Thyroid gland (tissue), 4 donors: Measurements from ENCODE around the gene LRRC8D. TPM values are rescaled to one million over a fixed set of nuclear protein-coding genes. Genes with fewer than 3 reads are reported as not detected.
"Not testable (repeated sequence)": the region's sequence is repeated elsewhere in the genome, so short reads cannot be mapped to it uniquely, and the experiment has no call there.

Experiments
- DNase-seq, 2 donors: peaks; one replicate each; pipeline ENCODE4 v3.0.0-alpha.2; 2019
- H3K27ac ChIP-seq, 3 donors: fragments of 200-600 bp; sonication (generic); 1 replicate in 2 of 3; 2 replicates in 1 of 3; pipeline ENCODE4 v1.5.1; 2016 to 2019; ENCODE audit warnings: mild to moderate bottlenecking in 1 of 3, moderate library complexity in 1 of 3
- H3K27me3 ChIP-seq: fragments of 200-600 bp; sonication (generic); one replicate; pipeline ENCODE4 v1.5.1; 2019
- H3K36me3 ChIP-seq, 2 donors: fragments of 200-600 bp; sonication (generic); one replicate each; pipeline ENCODE4 v1.5.1; 2016 to 2019
- H3K4me1 ChIP-seq, 2 donors: fragments of 200-600 bp; sonication (generic); one replicate each; pipeline ENCODE4 v1.5.1; 2017 to 2019
- H3K4me3 ChIP-seq, 3 donors: fragments of 200-600 bp; sonication (generic); replicated peaks in 1 of 3; 1 replicate in 2 of 3; 2 replicates in 1 of 3; pipeline ENCODE4 v1.5.1; 2016; ENCODE audit warnings: mild to moderate bottlenecking in 1 of 3
- H3K9me3 ChIP-seq: fragments of 200-600 bp; sonication (generic); one replicate; pipeline ENCODE4 v1.5.1; 2017
- CTCF ChIP-seq, 6 experiments: fragments of 200-600 bp in 3 of 6; fragments of 450-650 bp in 3 of 6; sonication (generic) in 3 of 6; IDR thresholded peaks; one replicate each; pipeline ENCODE4 v1.5.1; 2016 to 2019; ENCODE audit warnings: antibody characterized with exemption in 6 of 6, mild to moderate bottlenecking in 2 of 6, inconsistent platforms in 1 of 6, moderate library complexity in 1 of 6
- POLR2A ChIP-seq, 2 donors: fragments of 450-650 bp; IDR thresholded peaks; one replicate each; pipeline ENCODE4 v1.6.1; 2017; ENCODE audit warnings: antibody characterized with exemption in 2 of 2, mild to moderate bottlenecking in 2 of 2, moderate library complexity in 1 of 2
- WGBS, 2 donors: methylation state at CpG; one replicate each; pipeline ENCODE4 v1.1.5; 2017; 5-methylcytosine and 5-hydroxymethylcytosine counted together
- intact Hi-C: fragments of 100-400 bp; cut with DNase I; formaldehyde crosslinking; loops from one replicate; pipeline ENCODE4 v1.15.1; 2023
- total RNA-seq, 4 donors: library from RNA; depleted of rRNA; stranded (reverse); fragments of >200 nt; gene quantifications; one replicate each; pipeline ENCODE4 v1.2.3, GENCODE V29; 2016

The LRRC8D gene
- total RNA-seq, 4 donors from 2014 or later = 21.1 to 46.7 (median 35.3) TPM

- Histone ChIP-seq H3K4me3 (no peak overlapping the region), H3K27ac (no peak overlapping the region), H3K36me3 (no peaks in the 10 kb centered on the region), H3K9me3 (no peaks in the 10 kb centered on the region), H3K27me3 (no peaks in the 10 kb centered on the region), H3K4me1 (no peaks in the 10 kb centered on the region)
- DNase-seq = no peak
- WGBS, 2 donors = 75 to 77% methylated on average over 4 of the region's 4 CpGs
- TF ChIP-seq POLR2A (IDR thresholded peaks at IDR 0.05) (no peak), CTCF (IDR thresholded peaks at IDR 0.05) (no peak)
- intact Hi-C loops = no loop called here
Measured at GRCh38 chr1:89975540-89976125, 154.8 kb downstream of the LRRC8D start.

DNA sequence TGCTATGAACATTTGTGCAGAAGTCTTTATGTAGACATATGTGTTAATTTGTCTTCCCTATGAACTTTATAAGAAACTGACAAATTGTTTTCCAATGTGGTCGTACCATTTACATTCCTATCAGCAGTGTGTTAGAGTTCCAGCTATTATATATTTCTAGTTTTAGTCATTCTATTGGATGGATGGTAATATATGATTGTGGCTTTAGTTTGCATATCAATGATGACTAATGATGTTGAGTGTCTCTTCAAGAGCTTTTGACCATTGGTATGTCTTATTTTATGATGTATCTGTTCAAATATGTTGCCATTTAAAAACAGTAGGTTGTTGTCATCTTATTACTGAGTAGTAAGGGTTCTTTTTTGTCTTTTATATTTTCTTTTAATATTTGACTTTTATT is 157.9 kb downstream of the LRRC8D start:
- TF ChIP-seq POLR2A (IDR thresholded peaks at IDR 0.05) = no peak
- TF ChIP-seq CTCF (IDR thresholded peaks at IDR 0.05) = no peak
- no peak for DNase-seq
- 96 to 97% methylated on average over 1 of the region's 1 CpG for WGBS, 2 donors

DNA sequence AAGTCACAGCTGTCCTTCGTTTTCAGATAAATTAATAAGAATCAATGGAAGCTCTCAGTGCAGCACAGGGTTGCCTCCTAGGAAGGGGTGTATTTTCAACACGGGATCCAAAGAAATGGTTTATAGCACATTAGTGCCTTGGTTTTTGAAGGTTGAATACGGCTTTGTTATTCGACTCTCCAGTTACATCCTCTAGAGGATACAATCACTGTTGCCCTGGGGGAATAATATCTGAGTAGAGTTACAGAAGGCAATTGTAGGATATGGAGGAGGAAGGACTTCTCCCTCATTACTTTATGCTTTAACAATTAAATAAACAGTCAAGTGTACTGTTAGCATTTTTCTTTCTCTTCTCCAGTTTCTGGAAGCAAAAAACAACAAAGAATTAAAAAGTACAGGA is 159.8 kb downstream of the LRRC8D start:
- TF ChIP-seq CTCF (IDR thresholded peaks at IDR 0.05) (no peak), POLR2A (IDR thresholded peaks at IDR 0.05) (no peak)
- Histone ChIP-seq H3K4me1 (peaks cover 0 to under 1% of the 10 kb centered on the region in 2 donors), H3K27me3 (no peaks in the 10 kb centered on the region), H3K27ac (no peak overlapping the region), H3K4me3 (no peak overlapping the region), H3K9me3 (no peaks in the 10 kb centered on the region), H3K36me3 (no peaks in the 10 kb centered on the region)
- 74 to 77% methylated on average over 4 of the region's 4 CpGs for WGBS, 2 donors
- intact Hi-C loops = no loop called here
- no peak for DNase-seq

More for the DNA sequence above, 157.9 kb downstream of the LRRC8D start:
- Histone ChIP-seq H3K9me3 (no peaks in the 10 kb centered on the region), H3K4me1 (no peaks in the 10 kb centered on the region), H3K27me3 (no peaks in the 10 kb centered on the region), H3K36me3 (no peaks in the 10 kb centered on the region), H3K27ac (no peak overlapping the region), H3K4me3 (no peak overlapping the region)
- intact Hi-C loops = no loop called here

- DNase-seq, H3K4me3 ChIP-seq, H3K27me3 ChIP-seq, H3K27ac ChIP-seq, H3K9me3 ChIP-seq, H3K36me3 ChIP-seq, intact Hi-C loops: not testable (repeated sequence)
- 86 to 92% methylated on average over 2 of the region's 2 CpGs for WGBS, 2 donors
- H3K4me1 ChIP-seq = peaks cover 6 to 12% of the 10 kb centered on the region in 2 donors
Measured at GRCh38 chr1:89982846-89983245, 162.0 kb downstream of the LRRC8D start.

- DNase-seq, intact Hi-C loops: not testable (repeated sequence)
- WGBS, 2 donors = 94% methylated on average over 6 to 21 of the region's 33 CpGs
Measured at GRCh38 chr1:89984564-89985116, 163.8 kb downstream of the LRRC8D start.

DNA sequence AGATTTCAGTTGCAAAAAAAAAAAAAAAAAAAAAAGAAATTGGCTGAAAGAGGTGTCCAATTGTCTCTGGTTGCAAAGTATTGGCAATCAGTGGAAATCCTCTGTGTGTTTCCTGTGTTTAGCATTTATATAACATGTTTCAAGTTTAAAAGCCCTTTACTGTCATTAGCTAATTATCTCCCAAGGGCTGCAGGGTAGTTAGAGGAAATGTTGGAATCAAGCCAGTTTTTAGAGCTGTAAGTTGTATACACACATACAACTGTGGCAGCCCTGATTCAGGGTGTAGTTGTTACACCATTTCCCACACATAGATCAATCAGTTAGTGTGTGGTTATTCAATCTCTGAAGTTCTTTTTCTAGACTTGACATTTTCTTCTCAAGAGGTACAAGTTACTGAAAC is 165.2 kb downstream of the LRRC8D start:
- H3K27me3 ChIP-seq = no peaks in the 10 kb centered on the region
- H3K27ac ChIP-seq = no peak overlapping the region
- no peak for TF ChIP-seq CTCF (IDR thresholded peaks at IDR 0.05)
- TF ChIP-seq POLR2A (IDR thresholded peaks at IDR 0.05) = no peak
- DNase-seq = no peak
- no peaks in the 10 kb centered on the region for H3K9me3 ChIP-seq
- intact Hi-C loops = loop anchor here (2.0 kb wide), 1 partner anchor 179 kb away; no protein-coding TSS in a partner anchor
- H3K4me1 ChIP-seq = peaks cover 6 to 12% of the 10 kb centered on the region in 2 donors
- H3K4me3 ChIP-seq = no peak overlapping the region
- H3K36me3 ChIP-seq = no peaks in the 10 kb centered on the region

More at GRCh38 chr1:89984564-89985116, 163.8 kb downstream of the LRRC8D start:
- H3K36me3 ChIP-seq, H3K27ac ChIP-seq, H3K27me3 ChIP-seq, H3K4me3 ChIP-seq, H3K9me3 ChIP-seq: not testable (repeated sequence)
- peaks cover 6 to 12% of the 10 kb centered on the region in 2 donors for H3K4me1 ChIP-seq
